ENCODE measurements around the gene ADARB2. TPM values are rescaled to one million over a fixed set of nuclear protein-coding genes. Genes with fewer than 3 reads are reported as not detected.

Gene ADARB2
- total and polyA plus RNA-seq, 2 experiments from 2014 or later: 2.0 to 5.0 TPM

GRCh38 chr10:1440897-1441296, 296.4 kb downstream of the ADARB2 start (continued):
- TF ChIP-seq ZNF462 (CRISPR knock-in tag; IDR thresholded peaks at IDR 0.05): no peak
- TF ChIP-seq NANOG (IDR thresholded peaks at IDR 0.05; ENCODE audit: borderline replicate concordance): no peak
- TF ChIP-seq EZH2phosphoT487 (IDR thresholded peaks at IDR 0.05; ENCODE audit: unreplicated experiment): no peak
- TF ChIP-seq CREB1 (CRISPR knock-in tag; IDR thresholded peaks at IDR 0.05; ENCODE audit: low read depth): no peak
- no peak for TF ChIP-seq ETS1 (IDR thresholded peaks at IDR 0.05)

- H3K27ac ChIP-seq (ENCODE audit: low read depth): no peak overlapping the region
- peak; percentile 72 for ATAC-seq
- no peaks in the 10 kb centered on the region; the same call in 1 of the 2 replicates for H3K36me3 ChIP-seq (ENCODE audit: insufficient read depth)
- H3K27me3 ChIP-seq (ENCODE audit: insufficient read depth): no peaks in the 10 kb centered on the region
- H3K4me1 ChIP-seq (ENCODE audit: insufficient read depth): peaks cover 11% of the 10 kb centered on the region
- no peak overlapping the region for H3K4me3 ChIP-seq
- no peaks in the 10 kb centered on the region for H3K79me2 ChIP-seq (replicated peaks; ENCODE audit: insufficient read depth)
- peak; percentile 10 for DNase-seq (ENCODE audit: low spot score)
- no peak overlapping the region for H2AFZ ChIP-seq
- no peaks in the 10 kb centered on the region for H3K9me2 ChIP-seq (ENCODE audit: insufficient read depth)
- H3K27ac Mint-ChIP-seq: no peak overlapping the region
- no peaks in the 10 kb centered on the region for H3F3A ChIP-seq (replicated peaks; ENCODE audit: low read depth)
- peaks cover 31% of the 10 kb centered on the region for H3K4me1 Mint-ChIP-seq
- no peak overlapping the region for H3K4me2 ChIP-seq
- H3K9me3 Mint-ChIP-seq: peaks cover 16% of the 10 kb centered on the region
- H3K4me3 Mint-ChIP-seq: no peak overlapping the region
- peaks cover 1% of the 10 kb centered on the region for H3K27me3 Mint-ChIP-seq (ENCODE audit: insufficient read depth, low read depth, poor library complexity)
- H3K36me3 Mint-ChIP-seq (ENCODE audit: low read depth): 0 out of 3 replicates have a peak, but pooled peaks cover 3% of the 10 kb centered on the region
- no peaks in the 10 kb centered on the region for H4K20me1 ChIP-seq (replicated peaks; ENCODE audit: insufficient read depth)
- no peak for TF ChIP-seq EZH2 (IDR thresholded peaks at IDR 0.05; ENCODE audit: low read depth, unreplicated experiment)
- TF ChIP-seq ZNF114 (CRISPR knock-in tag; IDR thresholded peaks at IDR 0.05): no peak
- no peak for TF ChIP-seq REST (IDR thresholded peaks at IDR 0.05; ENCODE audit: unreplicated experiment)
- TF ChIP-seq POLR2AphosphoS5 (IDR thresholded peaks at IDR 0.05; ENCODE audit: low read depth): no peak
Observed at GRCh38 chr10:1434912-1435692, 302.2 kb downstream of the ADARB2 start.
